Measurements from ENCODE around the gene FBXW12. TPM values are rescaled to one million over a fixed set of nuclear protein-coding genes. Genes with fewer than 3 reads are reported as not detected.

Gene FBXW12
- total RNA-seq, 1 donor from 2014 or later = not detected

DNA sequence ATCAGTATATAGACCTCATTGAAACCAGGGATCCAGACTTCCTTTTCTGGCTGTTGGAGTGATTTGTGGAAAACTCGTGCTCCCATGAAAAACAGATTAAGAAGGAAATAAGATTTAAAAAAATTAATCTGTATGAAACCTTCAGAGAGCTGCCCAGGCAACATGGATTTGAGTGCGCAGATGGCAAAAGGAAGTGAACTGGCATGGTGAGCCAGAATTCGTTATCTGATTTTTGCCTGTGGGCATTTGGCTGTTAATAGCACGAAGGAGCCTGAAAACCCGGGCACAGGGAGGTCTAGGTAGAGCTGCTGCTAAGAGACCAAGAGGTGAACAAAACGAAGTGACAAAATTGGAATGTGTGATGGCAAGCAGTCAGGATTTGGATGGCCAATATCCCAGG is 19.5 kb upstream of the FBXW12 start:
- Mint-ChIP-seq H3K36me3 (ENCODE audit: low read depth) (peaks cover 5% of the 10 kb centered on the region), H3K4me3 (ENCODE audit: unreplicated experiment) (no peak overlapping the region), H3K4me1 (ENCODE audit: low read depth) (peaks cover 8% of the 10 kb centered on the region), H3K27ac (ENCODE audit: unreplicated experiment) (no peak overlapping the region), H3K9me3 (ENCODE audit: low read depth) (no peaks in the 10 kb centered on the region), H3K27me3 (ENCODE audit: low read depth) (peaks cover 31% of the 10 kb centered on the region)
- DNase-seq (ENCODE audit: low spot score) = no peak
- TF ChIP-seq CTCF (IDR thresholded peaks at IDR 0.05) = no peak

DNA sequence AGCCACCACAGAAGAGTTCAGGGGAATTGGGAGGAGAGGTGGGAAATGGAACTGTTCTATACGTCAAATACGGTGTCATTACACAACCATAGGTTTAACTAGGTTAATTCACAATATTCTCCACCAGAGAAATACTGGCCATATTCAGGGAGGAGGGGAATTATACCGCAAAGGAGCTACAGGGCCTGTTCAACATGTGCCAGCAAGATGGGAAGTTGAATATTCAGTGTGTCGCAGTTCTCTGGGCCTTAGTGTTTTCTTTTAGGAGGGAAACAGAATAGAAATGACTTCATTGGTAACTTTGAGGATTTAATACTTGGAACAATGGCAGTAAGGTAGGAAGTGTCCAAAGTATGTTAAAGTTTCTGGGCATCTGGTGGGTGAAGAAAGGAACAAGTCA is 18.0 kb upstream of the FBXW12 start:
- Mint-ChIP-seq H3K4me3 (ENCODE audit: unreplicated experiment) (no peak overlapping the region), H3K27me3 (ENCODE audit: low read depth) (peaks cover 33% of the 10 kb centered on the region), H3K9me3 (ENCODE audit: low read depth) (no peaks in the 10 kb centered on the region), H3K27ac (ENCODE audit: unreplicated experiment) (no peak overlapping the region), H3K4me1 (ENCODE audit: low read depth) (peaks cover 8% of the 10 kb centered on the region), H3K36me3 (ENCODE audit: low read depth) (peaks cover 5% of the 10 kb centered on the region)
- no peak for DNase-seq (ENCODE audit: low spot score)
- TF ChIP-seq CTCF (IDR thresholded peaks at IDR 0.05) = no peak

- H3K27me3 Mint-ChIP-seq (ENCODE audit: low read depth) = peaks cover 44% of the 10 kb centered on the region
- DNase-seq (ENCODE audit: low spot score) = no peak
- TF ChIP-seq CTCF (IDR thresholded peaks at IDR 0.05) = no peak
- H3K36me3 Mint-ChIP-seq (ENCODE audit: low read depth) = peaks cover 10% of the 10 kb centered on the region
- no peak overlapping the region for H3K4me3 Mint-ChIP-seq (ENCODE audit: unreplicated experiment)
- no peaks in the 10 kb centered on the region for H3K4me1 Mint-ChIP-seq (ENCODE audit: low read depth)
- no peak overlapping the region for H3K27ac Mint-ChIP-seq (ENCODE audit: unreplicated experiment)
- H3K9me3 Mint-ChIP-seq (ENCODE audit: low read depth) = peaks cover 6% of the 10 kb centered on the region
These were observed 15.6 kb upstream of the FBXW12 start for GRCh38 chr3:48356419-48356818.

- TF ChIP-seq CTCF (IDR thresholded peaks at IDR 0.05) = no peak
- no peak for DNase-seq (ENCODE audit: low spot score)
- H3K4me3 Mint-ChIP-seq (ENCODE audit: unreplicated experiment) = no peak overlapping the region
- peaks cover 19% of the 10 kb centered on the region for H3K36me3 Mint-ChIP-seq (ENCODE audit: low read depth)
- H3K27ac Mint-ChIP-seq (ENCODE audit: unreplicated experiment) = no peak overlapping the region
- peaks cover 26% of the 10 kb centered on the region for H3K9me3 Mint-ChIP-seq (ENCODE audit: low read depth)
- H3K4me1 Mint-ChIP-seq (ENCODE audit: low read depth) = no peaks in the 10 kb centered on the region
- peaks cover 21% of the 10 kb centered on the region for H3K27me3 Mint-ChIP-seq (ENCODE audit: low read depth)
These were observed 10.1 kb upstream of the FBXW12 start for GRCh38 chr3:48361928-48362327.

- Mint-ChIP-seq H3K9me3 (ENCODE audit: low read depth) (peaks cover 26% of the 10 kb centered on the region), H3K36me3 (ENCODE audit: low read depth) (peaks cover 17% of the 10 kb centered on the region), H3K4me1 (ENCODE audit: low read depth) (no peaks in the 10 kb centered on the region), H3K27ac (ENCODE audit: unreplicated experiment) (no peak overlapping the region), H3K27me3 (ENCODE audit: low read depth) (peaks cover 11% of the 10 kb centered on the region), H3K4me3 (ENCODE audit: unreplicated experiment) (no peak overlapping the region)
- TF ChIP-seq CTCF (IDR thresholded peaks at IDR 0.05) = no peak
- DNase-seq (ENCODE audit: low spot score) = no peak
These were observed 7.2 kb upstream of the FBXW12 start for GRCh38 chr3:48364840-48365239.

Measured in chondrocyte (in vitro differentiated cells).